NCI-H2196 treated with DMSO at 0.1 percent for 48 hours (cell line): ENCODE measurements around the gene WDR70.
"Not testable (repeated sequence)": the region's sequence is repeated elsewhere in the genome, so short reads cannot be mapped to it uniquely, and the experiment has no call there.

Experiments
- DNase-seq: peaks from one replicate; lab custom pipeline; 2025; ENCODE audit not compliant: unreplicated experiment; lab: John Stamatoyannopoulos, UW

The WDR70 gene

DNA sequence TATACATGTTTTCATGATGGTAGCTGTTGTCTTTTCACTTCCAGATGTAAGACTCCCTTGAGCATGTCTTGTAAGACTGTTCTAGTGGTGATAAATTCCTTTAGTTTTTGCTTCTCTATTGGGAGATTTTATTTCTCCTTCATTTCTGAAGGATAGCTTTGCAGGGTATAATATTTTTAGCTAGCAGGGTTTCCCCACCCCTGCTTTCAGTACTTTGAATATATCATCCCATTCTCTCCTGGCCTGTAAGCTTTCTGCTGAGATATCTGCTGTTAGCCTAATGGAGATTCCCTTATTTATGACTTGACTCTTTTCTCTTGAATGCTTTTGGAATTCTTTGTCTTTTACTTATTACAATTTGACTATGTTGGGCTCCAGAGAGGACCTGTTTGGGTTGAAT lies 249.8 kb downstream of the WDR70 start:
- no peak for DNase-seq

DNA sequence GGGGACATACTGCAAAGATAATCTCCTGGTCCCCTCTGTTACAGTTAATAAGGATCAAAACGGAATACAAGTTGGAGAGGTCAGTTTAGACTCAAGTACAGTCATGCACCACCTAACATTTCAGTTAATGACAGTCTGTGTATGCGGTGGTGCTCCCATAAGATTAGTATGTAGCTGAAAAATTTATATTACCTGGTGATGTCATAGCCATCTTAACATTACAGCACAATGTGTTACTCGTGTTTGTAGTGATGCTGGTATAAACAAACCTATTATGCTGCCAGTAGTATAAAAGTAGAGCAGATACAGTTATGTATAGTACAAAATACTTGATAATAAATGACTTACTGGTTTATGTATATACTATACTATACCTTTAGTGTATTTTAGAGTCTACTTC lies 252.8 kb downstream of the WDR70 start:
- DNase-seq: no peak

DNA sequence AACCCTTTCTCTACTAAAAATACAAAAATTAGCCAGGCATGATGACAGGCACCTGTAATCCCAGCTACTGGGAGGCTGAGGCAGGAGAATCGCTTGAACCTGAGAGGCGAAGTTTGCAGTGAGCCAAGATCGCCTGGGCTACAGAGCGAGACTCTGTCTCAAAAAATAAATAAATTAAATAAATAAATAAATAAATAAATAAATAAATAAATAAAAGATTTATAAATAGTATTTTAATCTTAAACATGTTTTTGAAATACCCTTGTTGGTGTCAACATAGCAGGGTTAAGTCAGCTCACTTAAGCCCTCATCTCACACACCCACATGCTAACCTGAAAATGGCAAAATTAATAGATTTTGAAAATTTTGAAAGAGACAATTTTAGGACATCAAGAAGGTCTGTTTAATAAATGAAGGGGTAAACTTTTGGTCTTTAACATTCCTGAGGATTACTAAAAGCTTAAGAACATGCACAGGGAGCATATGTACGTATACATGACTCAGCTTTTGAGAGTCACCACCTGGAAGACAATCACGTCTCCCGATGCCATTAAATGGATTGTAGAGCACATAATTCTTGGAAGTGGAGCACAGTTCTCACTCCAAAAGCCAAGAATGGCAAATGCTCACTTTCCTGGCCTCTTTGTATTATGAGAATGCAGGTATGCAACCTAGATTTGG lies 258.2 kb downstream of the WDR70 start:
- no peak for DNase-seq

GRCh38 chr5:37638897-37639296 lies 259.8 kb downstream of the WDR70 start:
- DNase-seq: no peak

- DNase-seq: no peak
These were observed 261.0 kb downstream of the WDR70 start for GRCh38 chr5:37640088-37640487.

- DNase-seq: no peak
These were observed 262.8 kb downstream of the WDR70 start for GRCh38 chr5:37641933-37642332.

- DNase-seq: no peak
These were observed 266.6 kb downstream of the WDR70 start for GRCh38 chr5:37645707-37646106.

DNA sequence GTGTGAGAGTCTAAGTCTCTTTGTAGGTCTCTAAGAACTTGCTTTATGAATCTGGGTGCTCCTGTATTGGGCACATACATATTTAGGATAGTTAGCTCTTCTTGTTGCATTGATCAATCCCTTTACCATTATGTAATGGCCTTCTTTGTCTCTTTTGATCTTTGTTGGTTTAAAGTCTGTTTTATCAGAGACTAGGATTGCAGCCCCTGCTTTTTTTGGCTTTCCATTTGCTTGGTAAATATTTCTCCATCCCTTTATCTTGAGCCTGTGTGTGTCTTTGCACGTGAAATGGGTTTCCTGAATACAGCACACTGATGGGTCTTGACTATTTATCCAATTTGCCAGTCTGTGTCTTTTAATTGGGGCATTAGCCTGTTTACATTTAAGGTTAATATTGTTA lies 275.4 kb downstream of the WDR70 start:
- not testable (repeated sequence) for DNase-seq

GRCh38 chr5:37657046-37657445 lies 277.9 kb downstream of the WDR70 start:
- no peak for DNase-seq

DNA sequence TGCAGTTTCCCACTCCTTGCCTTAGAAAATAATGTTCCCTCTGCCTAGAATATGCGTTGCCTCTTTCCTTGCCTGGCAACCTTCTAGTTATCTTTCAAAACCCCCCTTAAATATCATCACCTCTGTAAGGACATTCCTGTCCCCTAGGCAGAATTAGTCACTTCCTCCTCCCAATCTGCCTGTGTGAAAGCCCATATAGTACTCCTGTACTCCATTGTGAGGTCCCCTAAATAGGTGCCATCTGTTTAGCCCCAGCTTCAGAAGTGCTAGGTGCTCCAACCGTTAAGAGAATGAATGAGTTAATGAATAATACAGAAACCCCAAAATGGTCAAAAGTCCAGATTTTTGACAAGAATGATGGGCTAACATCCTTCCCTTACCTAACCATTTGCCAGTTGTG lies 279.3 kb downstream of the WDR70 start:
- no peak for DNase-seq

- DNase-seq: no peak
These were observed 281.2 kb downstream of the WDR70 start for GRCh38 chr5:37660319-37660718.

GRCh38 chr5:37661227-37661920 lies 282.3 kb downstream of the WDR70 start:
- DNase-seq: no peak

- no peak for DNase-seq
These were observed 282.8 kb downstream of the WDR70 start for GRCh38 chr5:37661951-37662350.

DNA sequence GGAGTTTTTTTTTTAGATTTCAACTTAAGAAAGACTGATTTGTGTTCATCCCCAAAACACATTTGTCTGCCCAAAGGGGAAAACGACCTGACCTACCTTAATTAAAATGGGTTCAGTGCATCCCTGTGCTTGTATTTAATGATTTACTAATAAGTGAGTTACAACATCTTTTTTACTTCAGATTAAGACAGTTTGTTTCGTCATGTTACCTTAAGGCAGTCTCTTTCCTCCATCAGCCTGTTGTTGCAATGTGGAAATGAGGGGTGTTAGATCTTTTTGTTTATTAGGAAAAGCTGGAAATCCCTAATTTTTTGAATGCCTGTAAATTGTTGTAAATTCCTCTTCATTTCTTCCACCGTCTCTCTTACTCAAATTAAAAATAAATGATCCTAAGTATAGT lies 283.2 kb downstream of the WDR70 start:
- no peak for DNase-seq

- no peak for DNase-seq
These were observed 283.8 kb downstream of the WDR70 start for GRCh38 chr5:37662789-37663485.

- DNase-seq: no peak
These were observed 284.4 kb downstream of the WDR70 start for GRCh38 chr5:37663538-37663937.

- DNase-seq: no peak
These were observed 285.4 kb downstream of the WDR70 start for GRCh38 chr5:37664551-37664950.

GRCh38 chr5:37665272-37665671 lies 286.2 kb downstream of the WDR70 start:
- DNase-seq: no peak

DNA sequence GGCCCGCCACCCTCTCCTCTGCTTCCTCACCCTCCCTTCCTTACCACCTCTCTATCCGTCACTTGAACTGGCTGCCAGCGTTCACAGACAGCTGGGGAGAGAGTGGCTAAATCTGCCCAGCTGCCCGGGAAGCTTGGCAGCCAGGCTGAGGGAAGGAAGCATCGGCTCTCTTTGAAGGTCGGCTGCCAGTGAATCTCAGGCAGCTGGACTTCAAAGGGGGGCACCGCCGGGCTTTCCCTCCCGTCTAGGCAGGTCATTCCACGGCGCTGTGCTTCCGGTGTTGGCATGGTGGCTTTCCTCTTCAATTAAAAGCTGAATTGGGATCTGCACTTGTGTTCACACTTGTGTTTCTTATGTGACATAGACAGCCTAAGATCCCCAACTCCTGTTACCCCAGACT lies 286.8 kb downstream of the WDR70 start:
- peak; percentile 97 for DNase-seq

- no peak for DNase-seq
These were observed 288.3 kb downstream of the WDR70 start for GRCh38 chr5:37667430-37667829.

GRCh38 chr5:37667846-37668245 lies 288.7 kb downstream of the WDR70 start:
- peak; percentile 25 for DNase-seq

- peak; percentile 98 for DNase-seq
These were observed 289.5 kb downstream of the WDR70 start for GRCh38 chr5:37668524-37669047.
